Activated T-helper 1 cell treated with anti-CD3 and anti-CD28 coated beads, Interleukin-2, amount 50 U/mL, for 16 hours (primary cell): ENCODE measurements around the gene SIMC1.
"Not testable (repeated sequence)": the region's sequence is repeated elsewhere in the genome, so short reads cannot be mapped to it uniquely, and the experiment has no call there.

ENCODE experiments used
- DNase-seq, 2 donors: peaks; one replicate each; pipeline ENCODE4 v3.0.0-alpha.2; 2020; ENCODE audit warnings: low read depth in 1 of 2, low spot score in 1 of 2

SIMC1 gene

GRCh38 chr5:176237971-176238644 is at the start of gene SIMC1:
SIMC1 (plus strand) TSS chr5:176238424; CDS start chr5:176238509, 85 bp downstream.
- peak in 1 of 2 donors; percentile 48 for DNase-seq

GRCh38 chr5:176188506-176189193 is 49.6 kb upstream of the SIMC1 start:
- DNase-seq, result no peak

- no peak for DNase-seq
Measured at GRCh38 chr5:176189857-176190256, 48.4 kb upstream of the SIMC1 start.

DNA sequence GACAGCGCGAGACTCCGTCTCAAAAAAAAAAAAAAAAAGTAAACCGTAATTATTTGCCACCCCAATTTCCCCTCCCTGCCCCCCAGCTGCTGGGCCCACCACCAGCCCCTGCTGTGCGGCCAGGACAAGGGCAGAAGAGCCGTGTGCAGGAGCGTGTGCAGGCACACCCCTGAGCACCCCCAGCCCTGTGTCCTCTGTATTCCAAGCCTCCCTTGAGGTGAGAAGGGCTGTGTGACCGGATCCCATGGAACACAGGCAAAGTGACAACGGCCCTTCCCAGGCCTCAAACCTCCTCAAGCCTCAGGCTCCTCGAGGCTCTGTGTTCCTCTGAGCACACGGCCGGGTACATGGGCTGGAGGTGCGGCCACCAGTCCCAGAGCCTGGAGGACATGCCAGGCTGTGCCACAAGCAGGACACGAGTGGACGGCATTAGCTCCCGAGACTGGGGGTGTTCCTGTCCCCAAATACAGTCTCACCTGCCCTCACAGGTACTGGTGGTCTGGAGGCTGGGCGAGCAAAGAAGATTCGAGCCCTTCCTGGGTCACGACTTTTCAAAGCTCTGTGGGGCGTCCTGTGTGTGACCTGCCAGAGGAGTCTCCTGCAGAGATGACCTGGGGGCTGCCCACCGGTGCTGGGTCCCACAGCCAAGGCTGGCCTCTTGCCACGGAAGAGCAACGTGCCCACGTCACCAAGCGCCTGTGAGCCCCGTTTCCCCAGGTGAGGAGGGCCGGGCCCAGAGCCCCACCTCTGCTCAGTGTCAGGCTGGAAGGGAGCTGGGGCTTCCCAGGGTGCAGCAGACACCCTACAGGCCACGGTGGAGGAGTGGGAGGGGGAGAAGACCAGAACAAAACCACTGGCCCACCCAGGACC is 47.1 kb upstream of the SIMC1 start:
- DNase-seq, result no peak

DNA sequence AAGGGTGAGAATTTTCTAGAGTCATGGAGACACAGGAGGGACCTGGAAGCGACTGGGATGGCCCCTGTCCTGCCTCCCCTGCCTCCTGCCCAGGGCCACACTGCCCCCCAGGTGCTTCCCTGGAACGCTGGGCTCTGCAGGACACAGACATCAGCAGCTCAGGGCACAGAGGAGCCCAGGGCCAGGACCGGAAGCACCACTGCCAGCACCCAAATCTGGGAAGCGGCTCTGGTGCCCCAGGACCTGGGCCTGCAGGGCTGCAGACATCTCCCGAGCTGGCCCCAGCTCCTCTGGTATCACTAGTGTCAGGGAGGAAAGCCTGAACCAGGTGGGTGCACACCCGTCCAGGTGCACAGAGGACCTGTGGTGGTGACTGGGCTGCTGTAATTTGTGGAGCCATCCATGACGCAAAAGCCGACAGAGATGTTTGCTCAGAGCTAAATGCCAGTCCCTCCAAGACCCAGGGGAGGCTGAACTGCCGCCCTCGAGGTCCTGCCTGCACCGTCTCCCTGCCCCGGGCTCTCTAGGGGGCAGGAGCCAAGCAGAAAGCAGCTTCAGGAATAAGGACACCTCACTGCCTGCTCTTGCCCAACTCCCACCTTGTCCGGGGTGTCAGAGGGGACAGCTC is 46.0 kb upstream of the SIMC1 start:
- DNase-seq, result no peak

DNA sequence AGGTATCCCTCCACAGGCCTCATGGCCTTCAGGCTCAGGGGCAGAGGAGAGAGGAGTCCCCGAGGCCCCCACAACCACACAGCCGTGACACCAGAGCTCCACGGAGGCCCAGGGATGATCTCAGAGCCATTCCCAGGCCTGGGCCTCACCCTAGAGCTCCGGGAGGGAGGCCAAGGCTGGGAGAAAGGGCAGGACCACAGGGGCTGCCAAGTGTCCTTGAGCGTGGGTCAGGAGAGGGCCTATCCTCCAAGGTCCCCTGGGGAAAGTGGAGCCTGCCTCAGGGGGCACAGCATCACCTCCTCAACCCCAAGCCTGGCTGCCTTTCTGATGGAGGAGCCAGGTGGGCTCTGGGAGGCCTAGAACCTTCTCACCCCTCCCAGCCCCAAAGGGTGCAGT is 45.5 kb upstream of the SIMC1 start:
- DNase-seq, result not testable (repeated sequence)

- not testable (repeated sequence) for DNase-seq
Measured at GRCh38 chr5:176193636-176194035, 44.6 kb upstream of the SIMC1 start.

- not testable (repeated sequence) for DNase-seq
Measured at GRCh38 chr5:176194238-176195083, 43.8 kb upstream of the SIMC1 start.

GRCh38 chr5:176195084-176195413 is 43.2 kb upstream of the SIMC1 start:
- not testable (repeated sequence) for DNase-seq

GRCh38 chr5:176195487-176196207 is 42.6 kb upstream of the SIMC1 start:
- not testable (repeated sequence) for DNase-seq

DNA sequence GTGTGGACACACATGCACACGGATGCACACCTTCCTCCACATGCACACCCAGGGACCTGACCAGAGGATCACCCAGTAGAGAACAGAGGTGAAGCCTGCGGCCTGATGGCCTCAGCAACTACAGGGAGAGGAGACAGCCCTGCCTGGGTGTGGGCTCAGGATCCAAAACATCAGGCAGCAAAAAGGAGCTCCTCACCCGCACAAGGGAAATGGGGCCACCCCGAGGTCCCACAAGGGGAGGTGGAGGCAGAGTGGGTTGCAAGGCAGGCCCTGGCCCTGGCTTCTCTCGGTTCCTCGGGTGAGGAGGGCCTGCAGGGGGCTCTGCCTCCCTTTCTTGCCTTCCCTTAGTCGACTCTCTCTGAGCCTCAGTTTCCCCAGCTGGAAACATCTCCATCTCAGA is 41.4 kb upstream of the SIMC1 start:
- DNase-seq, result not testable (repeated sequence)

DNA sequence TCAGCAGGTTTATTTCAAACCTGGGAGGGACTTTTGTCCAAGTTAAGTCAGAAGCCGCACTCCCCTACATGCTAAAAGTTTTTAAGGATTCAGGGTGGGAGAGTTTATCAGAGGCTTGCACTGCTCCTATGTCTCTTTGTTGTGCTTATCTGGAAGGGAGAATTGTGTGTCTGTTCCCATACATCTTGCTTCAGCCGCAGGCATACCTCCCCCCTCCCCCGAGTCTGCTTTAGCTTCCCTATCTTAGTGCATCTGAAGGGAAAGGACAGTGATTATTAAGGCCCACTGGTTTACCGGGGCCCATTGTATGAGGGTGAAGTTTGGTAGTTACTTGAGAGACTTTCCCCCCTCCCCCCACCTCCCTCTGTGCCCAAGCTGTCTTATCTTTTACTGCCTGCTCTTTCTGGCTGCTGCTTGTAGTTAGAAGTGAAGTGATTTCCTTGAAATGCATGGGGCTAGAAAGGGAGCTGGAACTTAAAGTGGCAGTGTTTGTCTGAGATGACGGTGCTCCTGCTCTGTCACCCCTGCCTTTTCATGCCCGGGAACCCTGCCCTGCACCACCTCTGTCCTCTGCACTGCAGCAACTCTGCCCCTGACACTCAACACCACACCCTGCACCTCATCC is 40.9 kb upstream of the SIMC1 start:
- DNase-seq, result not testable (repeated sequence)

- DNase-seq, result not testable (repeated sequence)
Measured at GRCh38 chr5:176198299-176198698, 39.9 kb upstream of the SIMC1 start.

DNA sequence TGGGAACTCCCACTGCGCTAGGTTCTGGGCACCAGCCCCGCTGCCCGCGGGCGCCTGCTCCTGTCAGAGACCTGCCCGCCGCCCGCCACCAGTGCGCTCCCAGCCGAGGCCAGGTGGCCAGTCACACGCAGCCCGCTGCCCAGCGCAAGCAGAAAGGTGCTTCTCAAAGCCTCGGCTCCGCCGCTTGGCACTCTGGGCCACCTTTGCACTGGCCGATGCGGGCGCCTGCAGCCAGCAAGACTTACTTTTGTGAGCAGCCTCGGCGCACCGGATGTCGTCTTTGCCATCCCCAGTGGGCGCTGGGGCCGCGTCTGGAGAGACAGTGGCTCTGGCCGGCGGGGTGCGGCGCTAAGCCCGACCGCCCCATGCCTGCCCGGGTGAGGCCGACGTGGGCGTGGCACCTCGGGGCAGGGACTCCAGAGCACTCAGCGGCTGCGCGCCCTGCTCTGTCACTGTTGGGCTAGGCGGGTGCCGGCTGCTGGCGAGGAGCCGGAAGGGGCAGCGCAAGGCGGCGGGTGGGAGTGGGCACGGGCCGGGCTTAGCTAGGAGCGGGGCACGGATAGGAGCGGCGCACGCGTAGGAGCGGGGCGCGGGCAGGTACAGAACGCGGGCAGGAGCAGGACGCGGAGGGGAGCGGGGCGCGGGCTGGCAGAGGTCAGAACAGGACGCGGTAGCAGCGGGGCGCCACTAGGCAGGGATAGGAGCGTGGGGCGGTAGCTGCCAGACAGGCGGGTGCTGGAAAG is 39.1 kb upstream of the SIMC1 start:
- not testable (repeated sequence) for DNase-seq

DNA sequence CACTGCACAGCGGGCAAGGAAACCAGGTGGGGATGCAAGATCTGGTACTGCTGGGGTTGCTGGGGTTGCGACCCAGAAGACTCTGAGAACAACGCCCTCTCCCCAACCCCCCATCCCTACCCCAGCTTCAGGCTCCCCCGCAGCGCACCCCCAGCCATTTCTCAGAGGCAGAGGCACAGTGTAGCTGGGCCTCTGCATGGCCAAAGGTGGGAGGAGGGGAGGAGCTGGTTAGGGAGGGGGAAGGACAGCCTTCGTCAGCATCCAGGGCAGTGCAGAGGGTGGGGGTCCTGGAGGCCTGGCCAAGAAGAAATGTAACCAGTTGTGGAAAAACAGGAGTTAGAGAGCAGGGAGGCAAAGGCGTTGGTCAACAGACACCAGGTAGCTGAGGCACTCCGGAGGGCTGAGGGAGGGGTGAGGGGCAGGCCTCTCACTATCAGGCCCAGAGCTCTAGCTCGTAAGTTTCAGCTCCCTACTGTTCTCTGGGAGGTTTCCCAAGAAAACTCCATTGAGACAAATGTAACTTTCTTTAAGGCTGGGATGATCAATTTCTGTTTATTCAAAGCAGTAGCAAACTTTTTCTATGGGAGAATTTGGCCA is 38.3 kb upstream of the SIMC1 start:
- DNase-seq, result not testable (repeated sequence)

GRCh38 chr5:176201811-176202210 is 36.4 kb upstream of the SIMC1 start:
- DNase-seq, result no peak

GRCh38 chr5:176203086-176203485 is 35.1 kb upstream of the SIMC1 start:
- DNase-seq, result no peak

DNA sequence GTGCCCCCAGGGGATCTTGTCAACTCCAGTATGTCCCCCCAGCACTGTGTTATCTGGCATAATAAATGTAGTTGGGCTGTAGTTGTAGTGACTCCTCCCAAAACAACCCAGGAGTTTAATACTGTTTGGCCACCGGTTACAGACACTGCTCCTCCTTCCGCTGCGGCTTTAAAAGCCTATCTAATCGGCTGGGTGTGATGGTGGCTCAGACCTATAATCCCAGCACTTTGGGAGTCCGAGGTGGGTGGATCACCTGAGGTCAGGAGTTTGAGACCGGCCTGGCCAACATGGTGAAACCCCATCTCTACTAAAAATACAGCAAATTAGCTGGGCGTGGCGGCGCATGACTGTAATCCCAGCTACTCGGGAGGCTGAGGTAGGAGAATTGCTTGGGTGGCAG is 34.7 kb upstream of the SIMC1 start:
- DNase-seq, result not testable (repeated sequence)
